GM19043 (cell line): ENCODE results near the gene SERPINB10.

Experiments used
- ATAC-seq: cut with Tn5 transposase; IDR thresholded peaks from one replicate; pipeline ENCODE4 v1.9.1; 2021; ENCODE audit warnings: low read depth; ENCODE audit not compliant: unreplicated experiment

Gene SERPINB10

GRCh38 chr18:63977040-63977439, 69.3 kb downstream of the SERPINB10 start:
- no peak for ATAC-seq

DNA sequence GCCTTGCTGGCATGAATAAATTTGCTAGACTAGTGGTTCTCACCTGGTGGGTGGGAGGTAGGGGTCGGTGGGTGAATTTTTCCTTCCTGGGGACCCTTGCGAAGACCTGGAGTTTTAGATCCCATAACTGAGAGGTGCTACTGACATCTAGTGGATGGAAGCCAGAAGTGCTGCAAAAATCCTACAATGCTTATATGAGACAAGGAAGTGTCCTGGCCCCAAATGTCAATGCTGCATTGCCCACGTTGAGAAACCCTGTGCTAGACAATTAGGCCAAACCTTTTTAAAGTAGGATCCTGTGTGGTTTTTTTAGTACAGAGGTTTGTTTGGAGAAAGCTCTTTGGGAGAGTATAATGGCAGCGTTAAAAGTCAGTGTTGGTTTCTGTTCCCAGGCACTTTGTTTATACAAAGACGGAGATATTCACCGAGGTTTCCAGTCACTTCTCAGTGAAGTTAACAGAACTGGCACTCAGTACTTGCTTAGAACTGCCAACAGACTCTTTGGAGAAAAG, 71.7 kb downstream of the SERPINB10 start:
- peak; percentile 73 for ATAC-seq

DNA sequence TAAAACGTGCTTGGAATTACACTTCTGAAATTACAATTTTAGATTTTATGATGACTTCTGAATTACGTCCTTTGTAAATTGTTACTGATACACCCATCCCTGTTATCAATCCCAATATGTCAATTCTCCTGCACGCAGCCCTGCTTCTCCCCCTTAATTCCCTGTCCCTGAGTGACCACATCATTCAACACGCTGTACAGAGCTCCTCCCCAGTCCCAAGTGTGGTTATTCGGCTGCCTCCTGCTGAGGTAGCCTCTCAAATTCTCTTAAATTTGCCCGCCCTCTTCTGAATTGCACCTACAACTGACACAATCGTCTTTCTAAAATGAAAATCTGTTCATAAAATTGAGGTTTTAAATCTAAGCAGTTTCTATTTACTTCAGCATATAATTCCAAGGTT, 72.3 kb downstream of the SERPINB10 start:
- ATAC-seq: no peak

DNA sequence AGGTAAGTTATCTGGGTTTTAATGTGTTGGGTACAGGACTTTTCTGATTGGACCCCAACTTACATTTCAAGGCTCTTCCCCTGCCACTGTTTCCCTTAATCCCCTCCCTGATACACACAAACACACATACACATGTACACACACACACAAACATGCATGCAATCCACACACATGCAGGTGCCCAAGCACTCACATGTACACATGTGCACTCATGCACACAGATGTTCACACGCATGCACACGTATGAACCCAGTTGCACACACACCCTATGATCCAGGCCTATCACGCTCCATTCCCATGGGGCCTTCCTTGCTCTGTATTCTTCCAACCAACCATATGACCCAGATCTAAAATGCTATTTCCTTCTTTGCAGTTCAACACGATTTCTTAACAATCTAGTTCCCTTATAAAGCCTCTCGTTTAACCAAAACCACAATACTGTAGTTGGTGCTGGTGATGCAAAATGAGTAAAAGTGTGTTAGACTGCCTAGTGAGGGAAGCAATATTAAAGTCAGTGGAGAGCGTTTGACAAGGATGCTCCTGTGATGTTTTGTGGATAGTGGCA, 73.2 kb downstream of the SERPINB10 start:
- ATAC-seq: no peak

- ATAC-seq: no peak
These were observed 74.0 kb downstream of the SERPINB10 start for GRCh38 chr18:63981719-63982118.

- no peak for ATAC-seq
These were observed 74.6 kb downstream of the SERPINB10 start for GRCh38 chr18:63982361-63982760.
